ENCODE data around the gene GHRH.
A peak's percentile ranks its signal among the peaks of the same experiment; 100 is the strongest.

The GHRH gene

DNA sequence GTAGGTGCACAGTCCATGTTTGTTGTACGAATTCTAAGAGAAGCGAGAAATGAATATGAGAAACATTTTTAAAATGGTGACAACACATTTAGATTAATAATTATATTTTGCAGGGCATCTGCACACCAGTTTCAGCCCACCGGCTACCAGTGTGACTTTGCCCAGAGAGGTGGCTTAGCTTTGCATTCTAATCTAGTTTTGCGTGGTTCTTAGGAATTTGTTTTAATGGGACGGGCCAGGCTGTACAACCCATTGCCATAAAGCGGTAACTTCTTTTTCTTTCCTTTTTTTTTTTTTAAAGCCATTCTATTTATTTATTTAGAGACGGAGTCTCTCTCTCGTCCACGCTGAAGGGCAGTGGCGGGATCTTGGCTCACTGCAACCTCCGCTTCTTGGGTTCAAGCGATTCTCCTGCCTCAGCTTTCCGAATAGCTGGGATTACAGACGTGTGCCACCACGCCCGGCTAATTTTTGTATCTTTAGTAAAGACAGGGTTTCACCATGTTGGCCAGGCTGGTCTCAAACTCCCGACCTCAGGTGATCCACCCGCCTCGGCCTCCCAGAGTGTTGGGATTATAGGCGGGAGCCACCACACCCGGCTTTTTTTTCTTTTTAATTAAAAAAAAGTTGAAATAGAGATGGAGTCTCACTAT lies 28.7 kb upstream of the GHRH start:
- no peak for DNase-seq

DNA sequence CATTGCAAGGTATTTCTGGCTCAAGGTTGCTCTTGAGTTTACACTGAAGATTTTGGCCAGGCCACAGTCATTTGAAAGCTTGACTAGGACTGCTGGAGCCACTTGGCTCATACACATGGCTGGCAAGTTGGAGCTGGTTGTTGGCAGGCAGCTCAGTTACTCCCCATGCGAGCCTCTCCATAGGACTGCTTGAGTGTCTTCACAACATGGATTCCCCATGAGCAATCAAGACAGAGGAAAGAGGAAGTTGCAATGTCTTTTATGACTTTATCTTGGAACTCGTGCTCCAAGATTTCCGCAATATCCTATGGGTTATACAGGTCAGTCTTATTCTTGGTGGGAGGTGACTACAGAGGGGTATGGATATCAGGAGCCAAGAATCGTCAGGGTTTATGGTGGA lies 26.5 kb upstream of the GHRH start:
- DNase-seq: no peak

DNA sequence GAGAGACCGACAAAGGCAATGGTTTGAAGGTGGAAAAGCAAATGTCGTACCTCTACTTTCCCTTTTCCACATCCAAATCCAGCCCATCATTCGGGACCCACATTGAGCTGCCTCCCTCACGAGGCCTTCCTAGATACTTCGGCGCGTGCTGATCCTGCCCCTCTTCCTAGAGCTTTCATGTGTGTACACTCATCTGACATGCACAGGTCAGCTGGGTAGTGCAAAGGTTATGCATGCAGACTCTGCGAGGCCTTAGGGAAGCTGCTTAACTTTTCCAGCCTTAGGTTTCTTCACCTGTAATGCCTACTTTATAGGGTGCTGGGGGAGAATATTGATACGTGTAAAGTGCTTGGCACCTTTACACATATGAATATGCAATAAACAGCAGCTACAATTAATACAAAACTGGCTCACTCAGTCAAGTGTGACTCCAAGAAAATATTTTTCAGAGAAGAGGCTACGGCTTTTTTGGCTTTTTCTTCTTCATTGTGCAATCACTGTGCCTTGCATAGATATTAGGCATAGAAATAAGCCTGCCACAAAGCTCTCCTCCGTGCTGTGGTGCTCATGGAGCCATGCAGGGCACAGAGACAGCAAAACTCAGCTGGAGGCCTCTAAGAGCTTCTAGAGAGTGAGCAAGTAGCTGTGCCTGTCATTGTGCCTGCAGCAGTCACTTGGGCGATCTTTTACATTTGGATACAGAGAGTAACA lies 24.2 kb upstream of the GHRH start:
- DNase-seq: no peak

DNA sequence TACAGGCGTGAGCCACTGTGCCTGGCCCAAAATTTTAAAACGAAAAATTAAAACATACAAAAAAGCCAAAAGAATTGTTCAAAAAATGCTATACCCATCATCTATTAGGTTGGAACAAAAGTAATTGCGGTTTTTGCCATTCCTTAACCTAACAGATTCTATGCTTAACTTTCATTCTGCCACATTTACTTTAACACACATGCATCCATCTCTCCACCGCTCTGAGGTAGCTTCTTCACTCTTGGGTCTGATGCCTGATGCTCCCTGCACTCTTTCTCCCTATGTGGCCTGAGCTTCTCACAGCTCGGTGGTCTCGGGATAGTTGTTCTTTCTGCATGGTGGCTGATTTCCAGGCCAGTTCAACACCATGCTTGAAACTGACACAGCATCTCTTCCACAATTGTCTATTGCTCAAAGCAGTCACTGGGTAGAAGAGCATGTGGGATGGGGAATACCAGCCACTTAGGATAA lies 23.1 kb upstream of the GHRH start:
- DNase-seq: no peak

DNA sequence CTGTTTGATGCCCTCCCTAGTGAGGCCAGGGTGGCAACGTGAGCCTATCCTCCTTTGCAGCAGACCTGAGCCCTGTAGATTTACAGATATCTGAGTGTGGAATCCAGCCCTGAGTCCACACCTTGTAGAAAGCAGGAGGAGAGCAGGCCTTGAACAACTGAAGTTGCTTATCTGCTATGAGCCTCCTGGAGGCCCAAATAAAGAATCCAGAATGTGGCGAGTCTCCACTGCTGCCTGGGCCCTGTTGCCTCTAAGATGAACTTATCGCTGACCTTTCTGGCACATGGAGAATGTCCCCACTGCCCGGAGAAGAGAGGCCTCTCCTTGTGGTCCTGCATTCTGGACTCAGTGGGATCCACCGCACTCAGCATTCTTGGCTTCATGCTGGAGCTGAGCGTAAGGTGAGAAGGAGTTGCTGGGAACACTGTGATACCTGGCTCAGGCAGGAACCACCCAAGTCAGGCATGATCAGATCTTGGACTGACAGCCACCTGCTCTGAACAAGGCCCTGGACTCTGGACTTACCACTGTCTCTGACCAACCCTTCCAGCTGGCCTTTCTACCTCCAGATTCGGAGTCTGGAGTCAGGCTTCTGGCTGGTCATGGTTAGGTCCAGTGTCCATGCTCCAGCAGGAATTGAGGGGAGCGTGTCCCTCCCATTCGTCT lies 22.0 kb upstream of the GHRH start:
- no peak for DNase-seq

DNA sequence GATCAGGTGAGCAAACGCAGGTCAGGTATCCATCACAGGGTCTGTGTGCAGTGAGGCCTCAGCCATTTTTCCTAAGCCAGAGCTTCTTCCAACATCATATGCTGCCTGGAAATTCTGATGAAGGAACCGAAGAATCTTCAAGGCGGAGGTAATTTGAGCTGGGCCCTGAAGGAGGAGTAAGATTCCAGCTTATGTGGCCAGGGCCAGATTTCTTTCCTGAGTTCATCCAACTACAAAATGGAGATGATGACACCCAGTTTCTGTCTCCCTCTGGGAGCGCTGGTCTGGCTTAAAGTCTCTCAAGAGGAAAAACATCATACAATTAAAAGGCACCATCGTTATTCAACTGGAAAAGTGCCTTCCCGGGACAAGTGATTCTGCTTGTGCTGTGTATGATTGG lies 20.9 kb upstream of the GHRH start:
- DNase-seq: no peak

DNA sequence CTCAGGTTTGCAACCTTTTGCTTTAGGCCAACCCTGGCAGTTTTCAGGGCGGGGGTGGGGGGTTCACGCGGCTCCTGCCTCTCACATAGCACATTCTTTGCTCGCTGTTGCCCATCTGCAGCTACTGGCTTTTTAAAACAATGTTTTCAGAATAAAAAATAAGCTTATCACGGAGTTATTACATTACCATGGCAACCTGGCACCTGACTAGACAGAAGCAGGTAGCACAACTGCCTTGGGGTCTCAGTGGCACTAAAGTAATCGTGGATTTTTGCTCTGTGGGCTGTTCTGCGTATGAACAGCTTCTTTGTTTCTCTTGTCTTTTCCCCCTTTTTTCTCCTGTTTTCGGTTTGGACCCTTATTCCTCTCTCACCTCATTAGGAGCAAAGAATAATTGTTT lies 18.8 kb upstream of the GHRH start:
- no peak for DNase-seq

DNA sequence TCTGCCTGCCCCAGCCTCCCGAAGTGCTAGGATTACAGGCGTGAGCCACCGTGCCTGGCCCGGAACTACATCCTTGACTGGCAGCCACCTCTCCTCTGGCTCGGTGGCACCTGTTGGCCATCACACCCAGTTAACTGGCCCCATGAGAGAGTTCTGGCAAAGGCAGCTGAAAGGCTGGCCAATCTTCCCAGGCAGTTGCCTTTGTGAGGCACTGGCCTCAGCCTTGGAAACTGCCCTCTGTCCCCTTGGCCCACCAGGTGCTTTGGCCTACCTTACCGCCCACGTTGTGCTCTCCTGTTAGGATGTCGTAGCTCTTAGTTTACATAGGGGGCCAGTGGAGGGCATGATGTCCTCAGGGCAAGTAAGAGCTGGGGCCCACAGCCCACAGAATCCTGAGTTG lies 18.2 kb upstream of the GHRH start:
- DNase-seq: no peak

DNA sequence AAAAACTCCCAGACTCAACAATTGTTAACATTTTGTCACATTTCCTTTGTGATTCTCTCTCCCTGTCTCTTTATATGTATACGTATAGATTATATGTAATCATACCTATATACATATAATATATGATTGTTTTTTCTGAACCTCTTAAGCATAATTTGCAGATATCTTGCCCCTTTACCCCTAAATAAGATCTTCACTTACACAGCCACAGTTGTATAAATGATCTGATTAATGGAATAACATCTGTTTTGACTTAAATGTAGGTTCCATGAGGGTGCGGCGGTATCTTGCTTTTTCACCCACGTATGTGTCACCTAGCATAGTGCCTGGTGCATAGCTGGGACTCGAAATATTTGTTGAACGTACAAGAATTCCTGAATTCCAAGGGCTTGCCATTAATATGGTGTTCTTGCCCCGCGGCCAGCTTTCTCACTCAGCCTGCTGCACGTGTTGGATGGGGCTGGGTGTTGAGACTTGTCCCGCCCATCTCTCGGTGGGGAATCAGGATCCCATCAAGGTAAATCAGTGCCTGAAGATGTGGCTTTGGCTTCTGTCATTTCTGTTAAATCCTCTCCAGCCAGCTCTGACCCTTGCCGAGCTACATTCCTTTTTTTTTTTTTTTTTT lies 17.5 kb upstream of the GHRH start:
- no peak for DNase-seq

DNA sequence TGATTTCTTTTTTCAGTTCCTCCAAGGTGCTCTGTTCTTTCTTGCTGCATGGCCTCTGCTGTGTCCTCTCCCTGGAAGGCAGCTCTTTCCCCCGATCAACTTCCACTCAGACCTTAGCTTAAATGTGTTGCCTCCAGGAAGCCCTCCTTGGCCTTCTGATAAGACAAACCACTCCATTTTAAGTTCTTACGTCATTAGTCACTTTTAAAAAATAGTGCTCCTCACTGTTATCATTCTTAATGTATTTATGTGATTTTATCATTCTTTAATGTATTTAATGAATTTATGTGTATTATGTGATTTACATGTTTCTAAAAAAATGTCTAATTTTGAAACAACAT lies 15.6 kb upstream of the GHRH start:
- no peak for DNase-seq

DNA sequence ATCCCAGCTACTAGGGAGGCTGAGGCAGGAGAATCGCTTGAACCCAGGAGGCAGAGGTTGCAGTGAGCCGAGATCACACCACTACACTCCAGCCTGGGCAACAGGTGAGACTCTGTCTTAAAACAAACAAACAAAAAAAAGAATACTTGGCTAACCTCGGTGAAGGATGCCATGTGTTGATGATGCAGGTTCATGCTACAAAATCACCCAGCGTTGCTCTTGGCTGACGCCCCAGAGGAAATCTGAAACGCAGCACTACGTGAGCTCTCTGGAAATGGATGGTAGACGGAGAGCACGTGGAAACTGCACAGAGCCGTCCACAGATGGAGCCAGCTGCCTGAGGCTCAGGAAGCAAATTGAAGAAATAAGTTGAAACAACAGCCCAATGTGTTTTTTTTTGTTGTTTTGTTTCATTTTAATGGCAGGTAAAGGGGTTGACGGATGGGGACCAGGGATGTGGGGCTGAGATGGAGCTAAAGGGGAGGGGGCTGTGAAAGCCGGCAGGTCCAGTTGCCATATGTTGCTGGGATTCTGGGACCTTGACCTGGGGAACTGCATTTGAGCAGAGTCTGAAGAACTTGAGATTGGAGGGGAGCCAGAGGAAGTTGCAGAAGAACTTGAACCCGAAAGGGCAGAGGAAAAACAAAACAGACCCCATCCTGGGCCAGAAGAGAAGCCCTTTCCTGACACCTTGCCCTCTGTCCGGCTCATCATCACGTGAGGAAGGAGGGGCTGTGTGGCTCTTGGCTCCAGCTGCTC lies 15.1 kb upstream of the GHRH start:
- peak; percentile 20 for DNase-seq

DNA sequence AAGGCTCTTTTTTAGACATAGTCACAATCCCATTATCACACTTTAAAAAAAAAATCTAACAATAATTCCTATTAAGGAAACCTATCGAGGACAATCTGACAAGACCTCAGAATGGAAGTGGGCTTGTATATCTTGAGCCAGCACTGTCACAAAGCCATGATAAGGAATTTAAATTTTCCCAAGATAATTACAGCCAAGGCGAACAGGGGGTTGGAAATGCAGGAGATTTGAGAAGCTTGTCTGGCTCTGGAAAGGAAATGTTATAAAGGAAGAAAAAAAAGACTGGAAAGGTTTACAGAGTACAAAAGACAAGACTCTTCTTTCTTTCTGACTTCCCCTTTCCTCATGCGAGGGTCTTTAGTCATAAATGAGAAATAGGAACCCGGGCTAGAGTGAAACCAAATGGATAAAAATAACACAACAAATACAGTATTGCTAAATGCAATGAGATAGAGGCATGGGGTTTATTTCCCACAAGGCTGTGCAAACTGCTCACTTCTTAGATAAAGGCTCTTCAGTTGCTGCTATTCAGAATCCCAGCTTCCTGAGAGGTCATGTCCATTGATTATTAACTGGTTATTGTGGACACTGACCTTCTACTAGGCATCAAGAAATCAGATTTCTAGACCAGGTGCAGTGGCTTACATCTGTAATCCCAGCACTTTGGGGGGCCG lies 13.4 kb upstream of the GHRH start:
- DNase-seq: no peak

DNA sequence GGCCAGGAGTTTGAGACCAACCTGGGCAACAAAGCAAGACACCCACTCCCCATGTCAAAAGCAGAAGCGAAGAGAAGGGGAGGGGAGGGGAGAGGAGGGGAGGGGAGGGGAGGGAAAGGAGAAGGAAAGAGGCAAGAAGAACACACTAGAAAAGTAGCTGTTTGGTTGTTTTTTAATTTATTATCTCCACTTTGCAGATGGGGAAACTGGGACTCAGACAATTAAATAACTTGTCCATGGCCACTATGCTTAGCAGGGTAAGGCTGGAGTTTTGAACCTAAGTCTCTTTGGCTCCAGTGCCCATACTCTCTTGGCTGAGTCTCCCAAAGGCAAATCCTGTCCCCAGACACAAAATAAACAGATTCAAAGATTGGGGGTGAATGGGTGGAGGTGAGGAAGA lies 12.4 kb upstream of the GHRH start:
- no peak for DNase-seq

DNA sequence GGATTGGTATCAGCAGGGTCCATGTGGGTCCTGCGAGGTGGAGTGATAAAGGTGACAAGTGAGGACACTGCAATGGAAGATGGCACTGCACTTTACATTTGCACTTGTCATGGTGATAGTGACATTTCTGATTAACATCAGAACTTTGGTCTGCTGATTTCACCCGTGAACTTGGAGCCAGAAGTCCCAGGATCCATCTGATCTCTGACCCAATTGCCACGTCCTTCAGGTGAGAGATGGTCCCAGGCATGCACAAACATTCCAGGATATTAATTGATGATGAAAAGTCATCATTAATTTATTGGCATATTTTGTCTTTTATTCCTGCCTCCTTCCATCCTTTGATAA lies 9.8 kb upstream of the GHRH start:
- DNase-seq: no peak

DNA sequence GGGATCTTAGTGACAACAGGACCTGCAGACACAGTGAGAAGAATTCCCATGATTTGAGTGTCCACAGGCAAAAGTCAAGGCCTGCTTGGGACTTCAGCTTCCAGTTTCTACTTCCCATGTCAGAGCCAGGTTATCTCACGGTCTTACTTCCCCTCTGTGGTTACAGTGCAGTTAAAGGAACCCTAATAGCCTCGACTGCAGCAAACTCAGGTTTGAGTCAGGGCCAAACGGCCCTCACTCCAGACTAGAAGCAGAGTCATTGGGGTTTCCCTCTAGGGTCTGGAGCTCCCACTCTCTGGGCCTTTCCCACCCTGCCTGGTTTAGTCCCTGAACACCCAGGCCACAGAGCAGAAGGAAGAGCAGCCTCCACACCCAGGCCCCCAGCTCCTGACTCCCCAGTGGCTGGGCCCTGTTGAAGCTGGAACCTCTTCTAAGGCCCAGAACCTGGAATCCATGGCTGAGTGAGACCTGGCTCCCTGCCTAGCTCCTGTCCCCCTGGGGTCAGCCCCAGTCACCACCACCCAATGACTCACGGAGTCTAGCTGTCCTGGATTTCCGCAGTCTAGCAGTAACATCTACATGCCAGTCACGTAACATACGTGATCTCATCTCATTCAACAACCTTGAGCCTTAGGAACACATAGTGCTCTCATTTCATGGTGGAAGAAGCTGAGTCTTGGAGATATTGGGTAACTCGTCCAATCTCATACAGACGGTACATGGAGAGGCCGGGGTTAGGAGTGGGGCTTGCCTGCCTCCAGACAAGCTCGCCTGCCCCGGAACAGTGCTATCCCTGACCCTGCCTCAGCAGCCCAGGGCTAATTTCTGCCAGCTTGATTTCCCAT lies 9.2 kb upstream of the GHRH start:
- no peak for DNase-seq

DNA sequence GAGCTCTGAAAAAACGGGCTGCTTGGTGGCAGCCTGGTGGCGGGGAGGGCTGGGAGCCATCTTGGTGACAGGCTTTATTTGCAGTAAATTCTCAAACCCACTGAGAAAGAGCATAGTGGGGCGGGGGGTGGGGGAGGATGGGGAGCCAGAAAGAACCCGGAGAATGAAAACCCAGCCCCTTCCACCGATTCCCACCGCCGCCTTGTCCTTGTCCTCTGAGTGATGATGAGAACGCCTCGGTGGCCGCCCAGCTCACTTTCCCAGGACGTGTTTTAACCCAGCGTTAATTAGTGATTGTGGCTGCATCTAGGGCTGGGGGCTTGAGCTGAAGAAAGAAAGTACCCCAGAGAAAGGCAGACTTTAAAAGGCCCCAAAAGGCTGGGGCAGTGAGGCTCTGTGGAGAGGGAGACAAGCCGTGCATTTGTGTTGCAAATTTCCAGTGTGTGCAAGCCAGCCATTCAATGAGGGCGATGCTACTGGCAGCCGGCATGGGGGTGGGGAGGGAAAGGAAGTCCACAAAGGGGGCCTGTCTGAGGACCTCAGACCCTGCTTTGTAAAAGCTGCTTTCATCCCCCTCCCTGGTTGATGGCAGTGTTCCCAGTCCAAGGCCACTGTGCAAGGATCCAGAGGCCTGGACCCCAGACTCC lies 6.2 kb upstream of the GHRH start:
- no peak for DNase-seq

DNA sequence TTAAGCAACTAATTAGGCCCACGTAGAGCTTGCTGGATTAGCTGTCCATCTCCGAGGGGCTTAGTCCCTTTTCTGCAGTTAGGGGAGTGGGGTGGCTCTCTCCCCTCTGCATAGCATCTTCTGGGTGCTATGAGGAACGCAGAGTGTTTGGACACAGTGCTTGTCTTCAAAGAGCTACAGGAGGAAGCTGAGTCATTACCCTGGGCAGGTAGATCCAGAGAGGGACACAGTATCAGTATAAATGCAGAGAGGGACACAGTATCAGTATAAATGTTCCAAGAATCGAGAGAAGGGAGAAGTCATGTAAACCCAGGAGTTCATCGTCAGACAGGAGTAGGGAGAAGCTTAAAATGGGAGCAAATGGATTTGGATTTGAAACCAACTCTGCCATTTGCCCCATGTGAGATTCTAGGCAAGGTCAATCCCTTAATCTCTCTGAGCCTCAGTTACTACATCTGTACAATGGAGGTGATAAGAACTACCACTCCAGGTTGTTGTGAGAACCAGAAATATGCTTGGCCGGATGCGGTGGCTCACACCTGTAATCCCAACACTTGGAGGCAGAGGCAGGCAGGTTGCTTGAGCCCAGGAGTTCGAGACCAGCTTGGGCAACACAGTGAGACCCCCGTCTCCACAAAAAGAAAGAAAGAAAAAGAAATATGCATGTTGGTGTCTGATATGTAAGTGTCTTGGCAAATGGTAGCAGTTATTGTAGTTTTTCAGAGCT lies 5.5 kb upstream of the GHRH start:
- no peak for DNase-seq

DNA sequence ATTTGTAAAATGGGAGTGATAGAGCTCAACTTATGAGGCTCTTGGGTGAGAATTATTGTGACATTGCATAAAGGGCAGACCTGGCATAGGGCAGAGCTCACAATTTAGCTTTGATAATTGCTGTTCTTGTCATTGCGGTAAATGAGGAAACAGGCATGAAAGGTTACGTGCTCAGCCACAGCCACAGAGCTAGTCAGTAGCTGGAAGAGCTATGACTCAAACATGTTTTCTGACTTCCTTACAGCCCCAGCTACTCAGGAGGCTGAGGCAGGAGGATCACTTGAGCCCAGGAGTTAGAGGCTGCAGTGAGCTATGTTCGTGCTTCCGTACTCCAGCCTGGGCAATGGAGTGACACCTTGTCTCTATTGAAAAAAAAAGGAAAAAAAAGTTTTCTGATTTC lies 3.5 kb upstream of the GHRH start:
- no peak for DNase-seq

DNA sequence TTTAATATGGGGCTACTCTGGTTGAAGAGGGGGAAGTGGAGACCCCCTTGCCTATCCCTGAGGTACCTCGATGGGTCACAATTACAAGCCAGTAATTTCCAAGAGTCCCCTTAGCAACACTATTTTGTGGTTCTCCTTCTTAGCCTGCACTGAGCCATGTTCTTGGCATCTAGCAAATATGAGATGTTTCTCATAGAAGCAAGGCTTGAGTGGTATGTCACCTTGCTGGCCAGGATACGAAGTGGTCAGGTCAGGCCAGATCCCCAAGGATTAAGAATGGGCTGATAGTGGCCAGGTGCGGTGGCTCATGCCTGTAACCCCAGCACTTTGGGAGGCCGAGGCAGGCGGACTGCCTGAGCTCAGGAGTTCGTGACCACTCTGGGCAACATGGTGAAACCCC lies 2.1 kb upstream of the GHRH start:
- DNase-seq: no peak

DNA sequence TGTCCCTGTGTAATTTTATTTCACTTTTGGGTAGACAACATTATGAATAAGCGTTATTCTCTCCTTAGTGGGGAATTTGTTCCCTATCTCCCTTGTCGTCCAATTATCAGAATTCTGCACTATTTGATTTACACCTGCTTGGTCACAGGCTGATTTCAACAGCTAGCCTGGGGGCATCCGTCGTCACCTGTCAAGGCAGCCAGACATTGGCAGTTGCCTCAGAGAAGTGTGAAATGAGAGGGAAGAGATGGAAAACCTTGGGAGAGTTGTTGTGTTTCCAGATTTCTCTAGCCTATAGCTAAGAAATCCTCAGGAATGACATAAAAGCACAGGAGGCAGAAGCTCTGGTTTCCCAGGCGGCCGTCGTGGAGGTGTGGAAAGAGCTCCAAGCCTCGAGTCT lies 891 bp upstream of the GHRH start:
- DNase-seq: no peak

DNA sequence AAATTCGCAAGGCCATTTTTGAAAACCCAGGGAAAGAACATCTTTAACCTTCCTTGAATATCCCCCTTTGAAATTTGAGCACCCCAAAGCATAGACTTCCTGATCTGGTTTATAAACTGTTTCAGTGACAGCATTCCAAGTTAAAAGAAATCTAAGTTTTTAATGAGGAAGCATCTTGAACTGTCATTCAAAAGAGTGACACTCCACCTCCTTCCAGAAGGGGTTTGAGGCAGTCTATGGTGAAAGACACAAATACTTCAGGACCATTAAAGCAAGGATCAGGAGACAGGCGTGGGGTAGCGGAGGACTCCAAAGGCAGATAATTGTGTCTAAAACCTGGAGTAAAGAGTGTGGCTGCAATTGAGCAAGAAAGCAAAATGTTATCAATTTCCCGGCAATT lies 691 bp downstream of the GHRH start:
- no peak for DNase-seq

Data from CD4-positive, alpha-beta T cell treated with Interleukin-17A for 4 hours (primary cell).